Activated CD8-positive, alpha-beta memory T cell treated with anti-CD3 and anti-CD28 coated beads, Interleukin-2, amount 50 U/mL, for 24 hours (primary cell): ENCODE measurements around the gene DMD.
"Not testable (repeated sequence)": the region's sequence is repeated elsewhere in the genome, so short reads cannot be mapped to it uniquely, and the experiment has no call there.

Source experiments
- DNase-seq: peaks from one replicate; pipeline ENCODE4 v3.0.0-alpha.2; 2020; ENCODE audit errors: extremely low read depth

DMD gene

GRCh38 chrX:32026772-32027171, 1184.6 kb downstream of the DMD start:
- no peak for DNase-seq

GRCh38 chrX:32024072-32024471, 1187.3 kb downstream of the DMD start:
- no peak for DNase-seq

DNA sequence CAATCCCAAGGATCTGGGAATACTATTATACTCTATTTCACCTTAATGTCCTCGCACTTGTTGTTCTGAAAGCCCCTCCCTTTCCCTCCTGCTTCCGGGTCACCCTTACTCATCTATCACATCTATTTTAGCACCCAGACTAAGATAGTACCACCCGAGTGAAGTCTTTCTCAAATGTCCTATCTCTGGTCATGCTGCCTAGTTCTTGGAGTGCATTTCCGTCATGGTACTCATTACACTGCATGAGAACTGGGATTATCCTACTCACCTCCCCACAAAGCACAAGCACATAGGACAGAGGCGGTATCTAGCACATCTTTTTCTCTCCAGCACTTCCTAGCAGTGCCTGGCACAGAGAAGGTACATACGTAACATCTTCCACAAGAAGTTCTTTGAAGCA, 1195.2 kb downstream of the DMD start:
- DNase-seq: no peak

- DNase-seq: no peak
These were observed 1200.4 kb downstream of the DMD start for GRCh38 chrX:32010948-32011347.

DNA sequence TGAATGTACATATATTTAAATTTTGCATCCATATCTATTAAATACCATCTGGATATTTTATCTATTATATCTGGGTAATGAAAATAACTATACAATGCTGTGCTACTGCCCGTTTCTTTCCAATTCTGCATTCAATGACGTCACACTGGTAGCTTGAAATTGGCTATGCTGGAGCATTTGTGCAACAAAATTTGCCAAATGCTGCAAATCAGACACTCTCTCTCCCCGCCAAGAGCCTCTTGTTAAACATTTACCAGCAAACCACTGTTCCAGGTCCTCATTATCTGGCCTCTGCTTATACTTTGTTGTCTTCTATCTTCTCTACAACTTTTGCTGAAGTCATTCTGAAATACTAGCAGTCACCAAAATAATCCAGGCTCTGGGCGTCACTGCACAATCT, 1201.1 kb downstream of the DMD start:
- DNase-seq: no peak

DNA sequence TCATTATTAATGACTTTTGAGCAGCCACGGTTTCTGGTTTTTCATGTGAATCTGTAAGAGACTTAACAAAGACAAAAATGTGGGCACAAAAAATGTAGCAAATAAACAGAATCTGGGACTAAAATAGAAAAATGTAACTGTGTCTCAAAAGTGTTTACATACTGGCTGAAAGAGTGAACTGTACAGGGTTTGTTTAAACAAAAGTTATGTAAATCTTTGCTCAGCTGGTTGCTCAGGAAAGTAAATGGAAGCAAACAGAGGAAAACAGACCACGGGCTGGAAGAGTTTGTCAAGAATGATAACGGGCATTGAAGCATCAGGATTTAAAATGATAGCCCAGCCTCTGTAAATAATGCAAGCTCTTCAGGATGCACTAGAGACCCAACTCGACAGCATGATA, 1217.7 kb downstream of the DMD start:
- DNase-seq: no peak

GRCh38 chrX:31988975-31989374, 1222.4 kb downstream of the DMD start:
- no peak for DNase-seq

DNA sequence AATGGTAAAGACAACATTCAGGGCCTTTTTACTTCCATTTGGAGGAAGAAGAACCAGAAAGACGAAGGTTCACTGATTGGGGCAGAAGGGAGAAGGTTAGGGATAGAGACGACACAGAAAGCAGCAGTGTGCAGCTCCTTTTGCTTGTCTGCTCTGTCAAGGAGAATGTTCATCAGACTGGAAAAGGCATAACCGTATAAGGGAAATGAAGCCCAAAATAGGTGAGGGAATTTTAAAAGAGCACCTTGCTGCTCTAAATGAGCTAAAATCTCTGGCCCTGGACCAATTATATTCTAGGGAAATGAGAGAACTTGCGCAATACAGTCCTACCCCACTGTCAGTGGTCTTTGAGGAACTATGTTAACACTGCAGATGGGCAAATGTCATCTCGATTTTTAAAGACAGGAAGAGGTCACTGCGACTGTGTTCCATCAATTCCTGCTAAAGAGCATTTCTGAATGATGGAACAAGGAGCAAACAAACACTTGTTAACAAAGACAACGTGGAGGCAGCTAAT, 1229.7 kb downstream of the DMD start:
- DNase-seq: no peak

- DNase-seq: no peak
These were observed 1241.6 kb downstream of the DMD start for GRCh38 chrX:31969714-31970113.

GRCh38 chrX:31962256-31962655, 1249.1 kb downstream of the DMD start:
- no peak for DNase-seq

- no peak for DNase-seq
These were observed 1276.4 kb downstream of the DMD start for GRCh38 chrX:31934842-31935370.

DNA sequence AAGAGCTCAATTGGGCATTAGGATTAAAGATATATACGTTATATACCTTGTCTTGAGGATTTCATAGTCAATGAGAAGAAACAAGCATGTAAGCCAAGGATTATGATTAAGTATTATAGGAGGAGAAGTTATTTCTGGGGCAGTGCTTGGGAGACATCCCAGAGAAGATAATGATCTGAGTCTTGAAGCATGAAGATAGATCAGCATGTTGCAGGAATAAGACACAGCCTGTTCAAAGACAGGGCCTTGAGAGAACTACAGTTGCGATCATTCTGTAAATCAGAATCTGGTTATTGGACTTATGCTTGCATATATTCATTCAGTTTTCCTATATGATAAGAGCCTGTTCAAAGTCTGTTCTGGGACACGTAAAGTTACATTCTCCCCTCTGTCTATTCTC, 1277.3 kb downstream of the DMD start:
- DNase-seq: no peak

GRCh38 chrX:31932769-31933168, 1278.6 kb downstream of the DMD start:
- no peak for DNase-seq

GRCh38 chrX:31932320-31932719, 1279.0 kb downstream of the DMD start:
- DNase-seq: not testable (repeated sequence)

- DNase-seq: no peak
These were observed 1280.1 kb downstream of the DMD start for GRCh38 chrX:31931225-31931624.

DNA sequence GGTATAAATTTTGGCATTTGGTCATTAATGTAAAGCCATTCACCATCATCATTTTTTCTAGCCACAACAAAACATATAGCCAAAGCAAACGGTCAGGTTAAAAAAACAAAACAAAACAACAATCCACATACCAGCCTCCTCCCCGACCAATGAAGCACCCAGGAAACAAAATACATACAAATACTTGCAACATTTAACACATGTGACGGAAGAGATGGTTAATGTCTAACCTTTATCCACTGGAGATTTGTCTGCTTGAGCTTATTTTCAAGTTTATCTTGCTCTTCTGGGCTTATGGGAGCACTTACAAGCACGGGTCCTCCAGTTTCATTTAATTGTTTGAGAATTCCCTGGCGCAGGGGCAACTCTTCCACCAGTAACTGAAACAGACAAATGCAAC, 1282.0 kb downstream of the DMD start:
- DNase-seq: no peak

GRCh38 chrX:31921236-31921635, 1290.1 kb downstream of the DMD start:
- DNase-seq: no peak

- no peak for DNase-seq
These were observed 1301.3 kb downstream of the DMD start for GRCh38 chrX:31909850-31910572.

DNA sequence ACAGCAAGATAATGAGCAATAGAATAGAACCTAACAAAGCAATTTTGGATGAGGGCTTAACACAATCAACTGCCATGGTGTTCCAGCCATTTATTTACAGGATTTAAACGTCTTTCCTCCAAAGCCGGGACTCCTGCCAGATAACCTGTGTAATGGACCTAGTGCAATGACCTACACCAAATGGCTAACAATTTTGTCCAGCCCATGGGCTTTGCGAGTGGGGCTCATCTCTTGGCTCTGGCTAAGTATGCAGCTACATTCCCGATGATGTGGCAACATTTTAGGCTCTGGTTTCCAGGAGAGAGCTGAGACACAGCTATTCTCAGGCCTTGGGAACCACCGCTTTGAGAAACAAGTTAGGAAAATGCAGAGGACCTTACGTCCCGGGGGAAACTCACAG, 1317.2 kb downstream of the DMD start:
- DNase-seq: no peak

GRCh38 chrX:31893525-31893924, 1317.8 kb downstream of the DMD start:
- no peak for DNase-seq

GRCh38 chrX:31889088-31889487, 1322.3 kb downstream of the DMD start:
- no peak for DNase-seq

DNA sequence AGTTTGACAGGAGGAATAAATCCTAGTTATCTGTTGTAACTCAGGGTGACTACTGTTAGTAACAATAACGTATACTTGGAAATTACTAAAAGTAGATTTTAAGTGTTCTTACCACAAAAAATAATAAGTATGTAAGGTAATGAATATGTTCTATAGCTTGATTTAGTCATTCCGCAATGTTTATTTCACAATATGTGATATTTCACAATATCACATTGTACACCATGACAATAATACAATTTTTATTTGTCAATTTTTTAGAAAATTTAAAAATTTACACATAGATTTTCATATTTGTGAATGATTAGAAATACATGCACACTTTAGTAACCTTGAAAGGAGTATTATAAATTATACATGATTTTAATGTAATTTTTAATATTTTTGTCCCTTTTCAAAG, 1326.8 kb downstream of the DMD start:
- no peak for DNase-seq

- DNase-seq: no peak
These were observed 1339.3 kb downstream of the DMD start for GRCh38 chrX:31872007-31872406.

- no peak for DNase-seq
These were observed 1341.1 kb downstream of the DMD start for GRCh38 chrX:31870267-31870666.
